GM18858 (cell line): Measurements from ENCODE around the gene PCCA.
A peak's percentile ranks its signal among the peaks of the same experiment; 100 is the strongest.
"Not testable (repeated sequence)": the region's sequence is repeated elsewhere in the genome, so short reads cannot be mapped to it uniquely, and the experiment has no call there.

Experiments
- ATAC-seq: cut with Tn5 transposase; IDR thresholded peaks from one replicate; pipeline ENCODE4 v1.9.1; 2021; ENCODE audit not compliant: unreplicated experiment

Gene PCCA

DNA sequence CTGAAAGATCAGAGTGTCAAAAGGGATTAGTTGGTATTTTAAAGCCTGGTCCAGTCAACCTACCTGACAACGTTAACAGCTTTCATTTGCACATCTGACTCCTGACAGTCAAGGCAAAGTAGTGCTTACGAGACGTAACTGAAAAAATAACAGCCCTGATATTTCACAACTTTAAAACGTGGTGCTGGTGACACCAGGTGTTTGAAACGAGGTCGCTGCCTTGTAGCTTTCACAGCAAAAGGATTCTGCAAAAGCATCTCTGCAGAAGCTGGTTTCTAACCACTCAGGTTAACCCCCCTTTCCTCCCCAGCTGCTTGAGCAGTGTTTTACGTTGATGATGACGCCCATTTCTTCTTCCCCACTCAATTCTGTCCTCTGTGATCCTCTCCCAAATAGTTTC lies 476.4 kb downstream of the PCCA start:
- ATAC-seq = no peak

DNA sequence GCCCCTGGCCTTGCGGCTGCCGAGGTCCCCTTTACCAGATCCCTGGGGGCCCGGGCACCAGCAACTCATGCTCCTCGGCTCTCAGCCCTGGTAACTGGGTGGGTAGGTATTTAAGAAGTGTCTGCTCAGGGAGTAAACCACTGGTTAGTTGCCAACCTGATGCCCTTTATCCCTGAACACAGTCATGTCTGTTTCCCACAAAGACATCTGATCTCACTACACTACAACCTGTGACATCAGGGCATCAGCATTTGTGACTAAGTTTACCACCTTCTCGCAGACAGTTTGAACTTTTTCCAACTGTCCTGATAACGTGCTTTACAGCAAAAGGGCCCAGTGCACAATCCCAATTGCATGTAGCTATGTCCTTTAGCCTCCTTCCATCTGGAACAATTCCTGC lies 477.6 kb downstream of the PCCA start:
- ATAC-seq = no peak

DNA sequence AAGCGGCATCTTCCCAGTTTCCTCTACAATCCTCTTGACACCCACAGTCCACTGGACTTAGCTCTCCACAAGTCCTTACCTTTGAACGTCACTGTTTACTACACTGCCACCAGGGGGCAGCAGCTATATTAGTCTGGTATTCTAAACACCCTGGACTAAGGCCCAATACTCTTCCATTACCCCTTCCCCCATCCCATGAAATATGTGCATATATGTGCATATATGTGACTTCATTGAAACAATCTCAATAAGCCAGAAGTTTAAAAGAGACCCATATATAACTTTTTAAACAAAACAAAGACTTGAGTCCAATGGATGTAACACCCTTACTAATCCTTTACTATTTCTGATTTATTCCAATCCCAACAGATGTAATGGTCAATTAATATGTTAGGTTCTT lies 484.2 kb downstream of the PCCA start:
- ATAC-seq = peak; percentile 89

DNA sequence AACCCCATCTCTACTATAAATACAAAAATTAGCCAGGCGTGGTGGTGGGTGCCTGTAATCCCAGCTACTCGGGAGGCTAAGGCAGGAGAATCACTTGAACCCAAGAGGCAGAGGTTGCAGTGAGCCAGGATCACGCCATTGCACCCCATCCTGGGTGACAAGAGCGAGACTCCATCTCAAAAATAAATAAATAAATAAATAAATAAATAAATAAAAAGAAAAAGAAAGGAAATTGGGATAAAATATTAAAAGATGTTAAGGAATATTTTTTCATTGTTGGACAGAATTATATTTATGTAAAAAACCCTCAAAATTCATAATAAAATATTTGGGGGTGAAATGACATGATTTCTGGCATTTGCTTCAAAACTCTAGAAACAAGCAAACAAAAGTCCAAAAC lies 488.3 kb downstream of the PCCA start:
- ATAC-seq = not testable (repeated sequence)
